Measurements from ENCODE around the gene PDE4D.
"Not testable (repeated sequence)": the region's sequence is repeated elsewhere in the genome, so short reads cannot be mapped to it uniquely, and the experiment has no call there.

PDE4D gene

DNA sequence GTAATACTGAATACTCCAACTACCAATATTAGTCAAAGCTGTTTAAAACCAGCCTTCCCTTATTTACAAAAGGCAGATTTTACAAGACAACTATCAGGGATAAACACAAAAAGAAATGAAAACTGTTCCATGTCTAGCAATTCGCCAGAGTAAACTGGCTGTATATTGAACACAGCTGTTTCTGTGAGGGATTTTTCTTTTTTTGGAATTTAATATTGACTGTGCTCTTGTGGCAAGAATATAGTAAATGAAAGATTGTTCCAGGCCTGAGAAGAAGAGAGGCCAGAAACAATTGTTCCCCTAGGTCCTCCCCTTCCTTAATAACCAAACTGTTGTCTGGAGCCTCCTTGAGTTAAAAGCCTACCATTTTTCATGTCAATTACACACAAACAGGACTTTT is 188.6 kb downstream of the PDE4D start:
- no peak for DNase-seq (ENCODE audit: low read depth in 2 of 2)

DNA sequence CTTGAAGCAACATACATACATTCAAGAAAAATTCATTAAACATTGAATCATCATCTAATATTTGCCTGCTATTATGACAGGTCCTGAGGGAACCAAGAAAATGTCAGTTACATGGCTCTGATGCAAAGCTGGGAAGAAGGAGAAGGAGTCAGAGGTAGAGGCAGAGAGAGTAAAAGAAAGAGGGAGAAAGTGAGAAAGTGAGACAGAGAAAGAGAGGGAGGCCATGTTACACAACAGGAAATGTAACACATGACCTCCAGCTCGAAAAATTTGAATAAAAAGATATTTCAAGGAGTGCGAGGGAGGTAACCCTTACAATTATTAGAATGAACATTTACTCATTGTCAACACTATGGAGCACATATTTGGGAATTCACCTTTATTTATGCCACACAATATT is 189.7 kb downstream of the PDE4D start:
- DNase-seq (ENCODE audit: low read depth in 2 of 2) = no peak

DNA sequence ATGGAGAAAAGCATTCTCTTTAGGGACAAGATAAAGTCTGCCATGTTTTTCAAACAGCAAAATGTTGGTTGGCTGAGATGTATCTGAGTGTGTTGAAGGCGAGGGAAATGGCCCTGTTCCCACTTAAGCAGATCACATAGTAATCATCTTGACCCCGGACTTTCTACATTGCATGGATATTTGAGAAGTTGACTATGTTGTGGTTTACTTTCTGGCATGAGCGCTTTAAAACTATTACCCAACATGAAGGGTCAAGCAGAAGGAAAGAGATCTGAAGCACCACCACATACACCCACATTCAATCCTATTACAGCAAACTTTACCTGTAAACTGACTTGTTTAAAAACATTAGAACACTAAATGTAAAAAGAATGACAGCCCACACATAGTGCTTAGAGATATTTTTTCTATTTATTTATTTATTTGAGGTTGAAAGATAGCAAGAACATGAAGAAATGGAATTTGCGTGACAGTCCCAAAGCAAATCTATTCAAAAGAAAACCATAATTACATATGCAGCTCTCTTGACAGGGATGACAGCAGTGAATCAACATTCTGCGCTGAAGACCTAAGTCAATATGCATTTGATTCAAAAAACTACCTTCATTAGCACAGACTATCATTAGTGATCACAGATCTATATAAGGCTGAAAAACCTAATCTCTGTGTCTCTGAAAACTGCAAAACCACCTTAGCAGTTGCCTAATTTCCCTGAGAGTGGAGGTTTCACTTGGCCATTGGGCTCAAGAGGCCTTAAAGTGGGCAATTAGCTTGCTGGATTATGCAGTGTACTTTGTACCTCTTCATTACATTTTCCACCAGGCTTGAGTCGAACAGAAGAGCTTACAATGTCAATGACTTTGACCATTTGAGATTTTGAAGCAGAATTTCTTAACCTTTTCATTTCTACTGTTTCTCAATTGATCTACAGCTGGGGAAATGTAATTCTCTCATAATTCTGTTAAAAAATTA is 195.0 kb downstream of the PDE4D start:
- no peak for DNase-seq (ENCODE audit: low read depth in 2 of 2)

DNA sequence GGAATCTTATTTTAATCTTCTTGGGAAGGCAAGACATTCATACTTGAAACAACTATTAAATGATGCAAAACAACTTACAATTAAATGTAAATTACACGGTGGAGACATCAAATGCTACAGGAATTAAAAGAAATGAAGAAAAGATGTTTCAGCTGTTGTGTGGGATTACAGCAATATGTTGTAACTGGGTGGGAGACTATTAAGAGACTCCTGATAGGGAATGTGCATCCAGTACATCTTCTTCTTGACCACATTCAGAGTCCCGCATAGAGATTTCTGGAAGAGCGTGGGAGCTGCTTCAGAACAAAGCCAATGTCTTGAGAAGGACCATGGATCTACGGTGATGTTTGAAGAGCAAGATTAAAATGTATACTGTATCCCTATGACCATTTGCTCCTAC is 199.1 kb downstream of the PDE4D start:
- no peak for DNase-seq (ENCODE audit: low read depth in 2 of 2)

DNA sequence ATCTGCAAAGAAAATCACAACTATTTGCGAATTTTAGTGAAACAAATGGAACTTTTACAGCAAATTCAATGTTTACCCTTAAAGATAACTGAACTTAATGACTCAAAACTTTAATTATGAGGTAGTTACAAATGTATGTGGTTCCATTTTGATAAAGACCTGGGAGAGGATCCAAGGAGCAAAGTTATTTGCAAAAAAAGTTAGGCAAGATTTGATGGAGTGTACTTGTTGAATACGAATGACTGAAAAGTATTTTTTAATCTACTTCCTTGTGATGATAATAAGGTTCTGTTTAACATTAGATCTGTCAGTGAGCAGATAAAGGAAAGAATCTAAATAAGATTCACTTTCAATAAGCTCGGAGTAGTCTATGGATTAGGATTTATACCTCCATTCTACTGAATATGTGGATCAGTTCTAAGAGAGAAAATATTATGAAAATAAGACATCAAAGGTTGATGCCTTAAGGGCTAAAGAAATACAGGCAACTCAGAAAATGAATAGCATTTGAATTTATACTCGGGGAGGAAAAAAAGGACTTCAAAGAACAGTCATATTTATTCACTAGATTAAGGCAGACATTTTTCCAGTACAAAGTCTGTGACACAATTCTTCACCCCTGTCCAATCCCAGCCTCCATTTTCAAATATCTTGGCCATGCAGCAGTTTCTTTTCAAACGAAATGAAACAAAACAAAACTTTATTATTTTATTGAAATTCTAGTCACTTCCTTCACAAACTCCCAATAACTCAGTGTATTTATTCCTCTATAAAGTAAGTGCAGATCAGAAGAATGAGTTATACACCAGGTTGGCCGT is 199.8 kb downstream of the PDE4D start:
- DNase-seq (ENCODE audit: low read depth in 2 of 2) = no peak

DNA sequence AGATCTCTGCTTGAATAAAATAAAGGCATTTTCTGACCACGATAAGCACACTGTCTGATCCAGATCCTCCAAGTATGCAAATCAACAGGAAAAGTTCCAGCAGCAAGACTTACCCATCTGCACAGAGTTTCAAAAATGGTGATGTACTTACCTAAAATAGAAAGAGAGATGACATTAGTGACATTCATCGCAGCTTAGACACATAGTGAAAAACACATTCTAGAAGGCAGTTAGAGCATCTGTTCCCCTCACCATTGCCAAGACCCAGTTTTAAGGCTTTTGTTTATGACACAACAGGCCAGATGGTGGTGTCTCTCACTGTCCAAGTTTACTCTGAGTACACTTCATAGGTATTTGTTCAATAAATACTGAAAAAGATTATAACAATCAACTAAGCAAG is 207.7 kb downstream of the PDE4D start:
- no peak for DNase-seq (ENCODE audit: low read depth in 2 of 2)

DNA sequence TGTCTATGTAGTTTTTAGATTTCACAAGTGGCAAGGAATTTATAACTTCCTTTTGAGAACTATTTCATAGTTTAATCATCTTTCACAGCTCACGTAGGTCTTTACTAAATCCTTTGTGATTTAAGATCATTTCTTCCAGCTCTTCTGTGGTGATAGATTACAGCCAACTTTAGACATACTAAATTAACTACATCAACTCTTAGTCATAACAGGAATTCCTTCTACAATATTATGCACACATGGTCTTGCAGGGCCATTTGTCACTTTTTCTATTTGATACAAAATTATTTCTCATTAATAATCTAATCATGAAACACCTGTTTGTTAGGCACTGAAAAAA is 208.4 kb downstream of the PDE4D start:
- DNase-seq (ENCODE audit: low read depth in 2 of 2) = no peak

DNA sequence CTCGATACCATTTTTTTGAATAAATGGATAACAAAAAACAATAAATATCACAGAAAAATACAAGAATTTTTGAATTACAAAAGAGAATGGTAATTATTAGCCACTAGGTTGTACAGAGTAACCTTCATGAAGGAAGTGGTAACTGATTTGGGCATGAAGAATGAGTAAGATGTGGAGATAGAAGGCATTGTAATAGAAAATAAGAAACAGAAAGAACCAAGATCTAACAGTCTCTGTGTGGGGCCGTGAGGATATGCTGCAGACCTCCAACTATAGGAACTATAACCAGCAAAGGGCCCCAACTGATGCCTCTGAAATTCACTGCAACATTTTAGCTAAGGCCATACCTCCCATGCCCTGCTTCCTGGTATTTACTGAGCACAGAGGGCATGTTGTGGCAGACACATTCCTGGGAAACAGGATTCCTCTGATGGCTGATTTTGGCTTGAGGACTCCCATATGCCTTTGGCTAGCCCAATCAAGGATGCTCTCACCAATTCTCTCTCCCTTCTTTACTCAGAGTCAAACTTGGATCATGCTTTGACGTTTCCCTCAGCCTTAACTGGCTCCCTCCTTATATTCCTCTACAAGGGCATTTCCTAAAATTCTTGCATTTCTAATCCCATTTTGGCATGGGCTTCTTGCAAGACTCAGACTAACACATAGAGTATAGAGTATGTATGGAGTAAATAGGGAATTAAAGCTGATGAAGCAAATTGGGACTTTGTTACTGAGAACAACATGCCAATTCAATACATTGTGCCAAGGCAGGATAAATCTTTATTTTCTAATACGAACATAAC is 208.9 kb downstream of the PDE4D start:
- DNase-seq (ENCODE audit: low read depth in 2 of 2) = no peak

DNA sequence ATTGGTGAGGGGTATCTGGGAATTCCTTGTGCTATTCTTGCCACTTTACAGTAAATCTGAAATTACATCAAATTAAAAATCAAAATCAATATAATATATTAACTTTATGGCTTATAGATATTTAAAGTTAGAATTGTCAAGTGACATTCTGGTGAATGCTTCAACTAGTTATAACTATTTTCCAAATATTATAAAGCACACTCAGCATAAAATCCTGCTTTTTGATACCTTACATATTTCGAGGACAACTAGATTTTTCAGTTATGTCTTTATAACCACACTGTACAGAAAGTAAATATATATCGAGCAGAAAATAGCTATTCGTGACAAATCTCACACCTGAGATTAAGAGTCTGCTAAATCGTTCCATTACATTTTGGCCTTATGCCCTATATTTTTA is 210.2 kb downstream of the PDE4D start:
- DNase-seq (ENCODE audit: low read depth in 2 of 2) = no peak

DNA sequence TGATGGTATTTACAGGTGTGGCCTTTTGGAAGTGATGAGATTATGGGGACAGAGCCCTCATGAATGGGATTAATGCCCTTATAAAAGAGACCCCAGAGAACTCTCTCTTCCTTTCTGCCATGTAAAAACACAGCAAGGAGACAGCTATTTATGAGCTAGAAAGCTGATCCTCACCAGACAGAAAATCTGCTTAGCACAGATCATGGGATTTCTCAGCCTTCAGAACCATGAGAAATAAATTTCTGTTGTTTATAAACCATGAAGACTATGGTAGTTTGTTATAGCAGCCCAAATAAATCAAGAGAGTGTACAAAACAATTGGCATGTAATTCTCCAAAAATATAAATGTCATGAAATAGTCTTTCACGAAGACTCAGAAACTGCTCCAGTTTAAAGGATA is 211.0 kb downstream of the PDE4D start:
- no peak for DNase-seq (ENCODE audit: low read depth in 2 of 2)

DNA sequence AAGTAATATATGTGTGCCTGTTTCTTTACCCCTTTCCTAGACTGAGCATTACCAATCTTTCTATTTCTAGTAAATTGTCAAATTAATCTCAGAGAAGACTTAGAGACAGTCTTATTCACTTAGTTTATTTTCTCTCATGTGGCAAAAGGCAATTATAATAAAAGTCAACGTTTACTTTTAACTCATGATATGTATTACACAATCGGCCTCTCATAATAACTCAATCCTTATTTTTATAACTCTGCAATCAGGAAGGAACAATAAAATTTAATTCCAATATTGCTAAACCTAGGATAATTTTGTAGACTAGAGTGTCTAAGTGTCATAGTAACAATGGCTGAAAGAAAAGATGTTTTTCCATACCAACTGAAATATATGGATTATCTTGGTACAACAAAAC is 214.6 kb downstream of the PDE4D start:
- DNase-seq (ENCODE audit: low read depth in 2 of 2) = no peak

DNA sequence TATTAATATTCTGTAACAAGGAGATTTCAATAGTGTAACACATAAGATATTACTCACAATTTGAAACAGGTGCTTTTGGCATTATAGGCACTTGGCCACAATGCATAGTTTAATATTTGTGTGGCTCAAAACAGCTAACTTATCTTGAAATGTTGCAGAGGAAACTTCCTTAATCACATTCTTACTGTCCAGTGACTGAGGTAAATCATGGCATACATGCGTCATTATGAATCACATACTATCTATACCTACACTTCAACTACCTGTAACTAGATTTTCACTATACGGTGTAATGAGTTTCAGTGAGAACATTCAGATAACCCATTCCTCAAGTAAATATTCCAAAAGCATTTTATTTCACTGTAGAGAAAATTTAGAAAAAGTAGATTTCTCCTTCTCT is 218.8 kb downstream of the PDE4D start:
- no peak for DNase-seq (ENCODE audit: low read depth in 2 of 2)

DNA sequence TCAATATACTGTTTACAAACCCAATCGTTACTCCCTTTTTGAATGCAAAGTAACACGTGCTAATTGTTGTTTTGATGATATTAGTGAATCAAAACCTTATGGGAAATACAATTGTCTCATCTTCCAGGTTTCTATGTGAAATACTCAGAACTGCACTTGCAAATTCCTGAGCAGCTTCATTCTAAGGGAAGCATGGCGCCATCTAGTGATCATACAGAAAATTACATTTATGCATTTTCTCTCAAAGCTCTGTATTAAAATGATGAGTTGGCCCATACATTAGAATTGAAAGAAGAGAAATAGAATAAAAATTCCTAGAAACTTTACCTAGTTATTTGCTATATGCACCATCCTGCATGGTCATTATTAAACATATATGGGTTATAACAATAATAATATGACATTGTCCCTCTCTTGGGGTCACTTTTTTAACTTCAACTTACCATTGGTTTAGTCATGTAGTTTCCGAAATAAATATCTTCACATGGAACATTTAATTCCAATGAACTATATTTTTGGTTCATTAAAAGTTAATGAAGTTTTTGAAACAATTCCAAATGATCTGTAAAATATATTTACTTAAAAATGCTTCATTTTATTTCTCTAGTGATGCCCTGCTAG is 220.0 kb downstream of the PDE4D start:
- DNase-seq (ENCODE audit: low read depth in 2 of 2) = no peak

DNA sequence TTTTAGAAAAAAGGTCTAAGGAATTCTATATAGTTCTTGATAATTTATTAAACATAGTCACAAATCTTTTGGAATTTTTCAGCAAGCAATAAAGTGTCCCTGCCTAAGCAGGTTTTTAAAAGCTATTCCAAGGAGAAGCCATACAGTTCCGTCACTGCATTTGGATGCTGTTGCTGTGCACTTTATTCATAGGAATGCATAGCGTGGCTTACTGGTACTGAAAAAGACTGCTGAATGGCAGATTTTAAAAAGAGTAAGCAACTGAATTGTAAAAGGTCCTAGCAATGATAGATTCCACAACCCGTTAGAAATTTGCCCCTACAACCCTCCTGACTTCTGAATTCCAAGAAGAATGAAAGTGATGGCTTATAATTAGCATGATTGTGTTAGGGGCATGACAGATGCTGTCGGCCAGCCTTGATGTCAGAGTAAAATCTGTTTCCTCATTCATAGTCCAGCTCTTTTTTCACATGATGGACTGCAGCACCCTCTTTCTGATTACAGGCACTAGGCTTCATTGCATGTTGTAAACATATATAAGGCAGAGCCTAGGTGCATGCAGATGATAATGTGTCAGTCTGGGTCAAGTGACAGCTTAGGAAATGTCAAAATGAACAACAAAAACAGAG is 227.0 kb downstream of the PDE4D start:
- no peak for DNase-seq (ENCODE audit: low read depth in 2 of 2)

DNA sequence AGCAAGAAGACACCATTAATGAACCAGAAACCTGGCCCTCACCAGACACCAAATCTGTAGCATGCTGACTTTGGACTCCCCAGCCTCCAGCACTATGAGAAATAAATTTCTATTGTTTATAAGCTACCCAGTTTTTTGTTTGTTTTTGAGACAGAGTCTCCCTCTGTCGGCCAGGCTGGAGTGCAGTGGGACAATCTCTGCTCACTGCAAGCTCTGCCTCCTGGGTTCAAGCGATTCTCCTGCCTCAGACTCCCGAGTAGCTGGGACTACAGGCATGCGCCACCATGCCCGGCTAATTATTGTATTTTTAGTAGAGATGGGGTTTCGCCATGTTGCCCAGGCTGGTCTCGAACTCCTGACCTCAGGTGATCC is 227.7 kb downstream of the PDE4D start:
- DNase-seq (ENCODE audit: low read depth in 2 of 2) = not testable (repeated sequence)

DNA sequence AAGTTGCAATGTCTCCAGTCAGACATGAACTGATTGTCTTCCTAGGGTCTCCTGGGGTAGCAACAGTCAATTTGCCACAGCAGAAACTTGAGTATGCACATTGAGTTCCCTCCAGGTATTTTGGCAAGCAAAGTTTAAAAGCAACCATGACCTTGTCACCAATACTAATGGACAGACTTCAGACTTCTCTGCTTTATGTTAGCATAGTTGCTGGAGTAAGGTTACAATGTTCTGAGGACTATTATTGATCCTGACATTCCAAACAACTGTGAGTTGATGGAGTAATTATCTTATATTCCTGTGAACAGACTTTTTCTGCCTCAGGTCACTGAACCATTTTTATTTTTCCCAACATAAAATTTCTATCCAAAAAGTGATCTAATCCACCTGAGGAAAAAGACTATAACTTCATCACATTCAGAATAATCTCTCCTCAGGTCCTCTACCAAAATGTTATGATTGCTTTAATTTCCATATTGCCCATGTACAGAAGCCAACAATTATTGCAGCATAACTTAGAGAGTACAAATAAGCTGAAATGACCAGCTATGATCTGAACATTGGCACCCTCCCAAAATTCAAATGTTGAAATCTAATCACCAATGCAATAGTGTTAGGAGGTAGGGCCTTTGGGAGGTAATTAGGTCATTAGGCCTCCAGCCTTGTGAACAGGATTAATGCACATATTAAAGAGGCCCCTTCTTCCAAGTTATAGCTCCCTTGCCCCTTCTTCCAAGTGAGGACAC is 228.3 kb downstream of the PDE4D start:
- no peak for DNase-seq (ENCODE audit: low read depth in 2 of 2)

DNA sequence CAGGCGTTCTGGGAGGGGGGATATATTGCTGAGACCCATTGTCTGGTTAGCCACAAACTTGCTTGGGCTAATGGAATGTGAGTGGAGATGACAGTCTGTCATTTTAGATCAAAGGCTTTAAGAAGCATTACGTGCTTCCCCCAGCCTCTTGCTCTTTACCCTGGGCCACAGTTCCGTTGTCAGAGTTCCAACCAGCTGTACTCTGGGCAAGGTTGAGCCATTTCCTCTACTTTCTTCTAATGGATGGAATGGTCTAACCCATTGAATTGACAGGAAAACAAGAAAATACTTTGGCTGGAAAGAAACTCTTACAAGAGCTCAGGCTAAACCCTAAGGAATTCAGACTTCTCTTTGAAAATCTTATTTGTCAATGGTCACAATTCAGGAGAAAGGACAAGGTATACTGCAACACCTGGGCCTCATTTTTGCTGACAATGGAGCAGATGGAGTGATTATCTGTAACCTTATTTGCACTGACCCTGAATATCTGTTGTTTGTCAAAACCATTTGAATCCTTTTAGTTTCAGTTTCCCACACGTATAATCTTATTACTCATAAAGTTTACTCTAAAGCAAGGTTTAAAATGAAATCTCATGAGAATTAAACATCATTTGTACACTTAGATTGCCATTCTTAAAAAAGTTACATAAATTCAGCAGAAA is 231.4 kb downstream of the PDE4D start:
- DNase-seq (ENCODE audit: low read depth in 2 of 2) = no peak

DNA sequence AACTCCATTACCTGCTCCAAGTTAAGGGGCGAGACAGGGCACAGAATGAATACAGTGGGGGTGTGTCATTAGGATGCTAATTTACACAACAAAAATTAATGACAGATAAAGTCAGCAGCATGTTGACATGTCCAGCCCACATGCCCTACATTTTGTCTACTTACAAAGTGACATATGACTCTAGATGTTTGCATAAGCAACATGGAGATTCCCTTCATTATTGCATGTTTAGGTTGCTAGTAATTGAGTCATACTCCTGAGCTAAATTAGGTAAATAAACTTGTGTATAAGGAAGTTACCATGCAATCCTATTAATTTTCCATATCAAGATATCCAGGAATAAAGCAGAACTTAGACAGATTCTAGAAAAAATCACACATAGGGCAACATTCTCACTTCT is 232.2 kb downstream of the PDE4D start:
- DNase-seq (ENCODE audit: low read depth in 2 of 2) = no peak

DNA sequence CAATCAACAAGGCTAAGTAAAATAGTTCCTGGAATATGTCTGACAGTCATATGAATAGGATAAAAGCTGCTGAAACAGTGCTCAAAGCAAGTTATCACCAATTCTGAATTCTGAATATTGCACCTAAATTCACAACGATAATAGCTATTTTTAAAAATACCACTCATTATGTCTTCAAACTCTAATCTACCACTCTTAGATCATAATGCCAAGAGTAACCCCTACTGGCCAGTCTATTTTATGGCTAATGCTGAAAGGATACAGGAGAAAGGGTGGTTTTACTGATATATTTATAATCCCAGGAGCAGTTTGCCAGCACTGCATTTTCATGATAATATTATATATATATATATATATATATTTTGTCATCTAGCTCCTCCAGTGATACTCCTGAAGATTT is 232.8 kb downstream of the PDE4D start:
- no peak for DNase-seq (ENCODE audit: low read depth in 2 of 2)

Measured in stimulated activated CD8-positive, alpha-beta memory T cell treated with anti-CD3 and anti-CD28 coated beads, Interleukin-2, amount 100 ng/mL, for 1 hour (primary cell).